GM23338 (cell line): ENCODE measurements around the gene NAALADL2. TPM values are rescaled to one million over a fixed set of nuclear protein-coding genes. Genes with fewer than 3 reads are reported as not detected.
"Not testable (repeated sequence)": the region's sequence is repeated elsewhere in the genome, so short reads cannot be mapped to it uniquely, and the experiment has no call there.

ENCODE experiments used
- ATAC-seq: fragments of 200-7000 bp; cut with Tn5 transposase; 3 replicates; pipeline ENCODE4 v1.9.1; 2020
- DNase-seq: peaks from one replicate; pipeline ENCODE4 v3.0.0-alpha.2; 2015; ENCODE audit warnings: low spot score
- H2AFZ ChIP-seq: fragments of 200-600 bp; sonication (generic); 2 replicates; pipeline ENCODE4 v1.8.0; 2016; ENCODE audit warnings: antibody characterized with exemption, mild to moderate bottlenecking, moderate library complexity
- H3F3A ChIP-seq: fragments of 200-600 bp; sonication (generic); replicated peaks from 2 replicates; pipeline ENCODE4 v1.8.0; 2017; ENCODE audit warnings: antibody characterized with exemption, mixed run types, low read depth
- H3K27ac ChIP-seq: fragments of 200-600 bp; sonication (generic); 2 replicates; pipeline ENCODE4 v1.6.1; 2016; ENCODE audit warnings: low read depth
- H3K27me3 ChIP-seq: fragments of 200-600 bp; sonication (generic); 2 replicates; pipeline ENCODE4 v1.8.0; 2016; ENCODE audit warnings: mild to moderate bottlenecking, mixed run types, moderate library complexity; ENCODE audit not compliant: insufficient read depth
- H3K36me3 ChIP-seq: fragments of 200-600 bp; sonication (generic); 2 replicates; pipeline ENCODE4 v1.8.0; 2016; ENCODE audit warnings: mild to moderate bottlenecking; ENCODE audit not compliant: insufficient read depth
- H3K4me1 ChIP-seq: fragments of 200-600 bp; sonication (generic); 2 replicates; pipeline ENCODE4 v1.8.0; 2016; ENCODE audit warnings: mild to moderate bottlenecking, moderate library complexity; ENCODE audit not compliant: insufficient read depth
- H3K4me2 ChIP-seq: fragments of 200-600 bp; sonication (generic); 2 replicates; pipeline ENCODE4 v1.7.1; 2017; ENCODE audit warnings: mixed run types
- H3K4me3 ChIP-seq: fragments of 200-600 bp; sonication (generic); 2 replicates; pipeline ENCODE4 v1.6.1; 2016; ENCODE audit warnings: mixed run types
- H3K79me2 ChIP-seq: fragments of 200-600 bp; sonication (generic); replicated peaks from 2 replicates; pipeline ENCODE4 v1.8.0; 2017; ENCODE audit warnings: mild to moderate bottlenecking; ENCODE audit not compliant: insufficient read depth
- H3K9me2 ChIP-seq: fragments of 200-600 bp; sonication (generic); 2 replicates; pipeline ENCODE4 v1.8.0; 2017; ENCODE audit not compliant: insufficient read depth
- H4K20me1 ChIP-seq: fragments of 200-600 bp; sonication (generic); replicated peaks from 2 replicates; pipeline ENCODE4 v1.8.0; 2017; ENCODE audit warnings: mild to moderate bottlenecking; ENCODE audit not compliant: insufficient read depth
- H3K27ac Mint-ChIP-seq: 2 replicates; pipeline ENCODE4 v1.8.0; 2020; ENCODE audit warnings: inconsistent platforms, mild to moderate bottlenecking, moderate library complexity, mixed read lengths
- H3K27me3 Mint-ChIP-seq: 3 replicates; pipeline ENCODE4 v1.8.0; 2022; ENCODE audit warnings: low read depth, mild to moderate bottlenecking, moderate library complexity, mixed read lengths, inconsistent platforms; ENCODE audit not compliant: insufficient read depth, poor library complexity
- H3K36me3 Mint-ChIP-seq: 3 replicates; pipeline ENCODE4 v1.8.0; 2021; ENCODE audit warnings: low read depth, mild to moderate bottlenecking, inconsistent platforms, moderate library complexity, mixed read lengths
- H3K4me1 Mint-ChIP-seq: 3 replicates; pipeline ENCODE4 v1.8.0; 2020; ENCODE audit warnings: mild to moderate bottlenecking, inconsistent platforms, mixed read lengths
- H3K4me3 Mint-ChIP-seq: 3 replicates; pipeline ENCODE4 v1.8.0; 2021; ENCODE audit warnings: moderate library complexity, mild to moderate bottlenecking, inconsistent platforms, mixed read lengths
- H3K9me3 Mint-ChIP-seq: 3 replicates; pipeline ENCODE4 v1.8.0; 2020; ENCODE audit warnings: moderate library complexity, mild to moderate bottlenecking, inconsistent platforms, mixed read lengths
- CREB1 ChIP-seq: fragments of 250-450 bp; sonication (Bioruptor Pico); IDR thresholded peaks from 2 replicates; pipeline ENCODE4 v1.5.0; 2020; ENCODE audit warnings: low read depth, mild to moderate bottlenecking, moderate library complexity
- STAT1 ChIP-seq: IDR thresholded peaks from one replicate; pipeline ENCODE4 v1.6.1; 2016; ENCODE audit warnings: antibody characterized with exemption; ENCODE audit not compliant: unreplicated experiment
- polyA plus RNA-seq: library from polyadenylated mRNA; unstranded; fragments of >200 nt; fragmentation: Nextera tagmentation; extraction: Ambion mirVana; gene quantifications from 2 replicates; pipeline ENCODE4 v1.2.1, GENCODE V29; 2016
- total RNA-seq: library from RNA; depleted of rRNA; stranded (reverse); fragments of >200 nt; shearing (Covaris generic); gene quantifications from 2 replicates; pipeline ENCODE4 v1.2.3, GENCODE V29; 2014
- TF ChIP-seq, protein P1 (sequence below): fragments of 250-450 bp; sonication (Bioruptor Pico); IDR thresholded peaks from 2 replicates; pipeline ENCODE4 v1.5.0; 2020; ENCODE audit warnings: mild to moderate bottlenecking, moderate library complexity
- TF ChIP-seq, protein P2 (sequence below), 2 experiments: fragments of 200-600 bp in 1 of 2; sonication (generic) in 1 of 2; conservative IDR thresholded peaks; 2 replicates each; pipeline versions ENCODE4 v1.5.1 to v1.6.1; 2016 to 2017; ENCODE audit warnings: antibody characterized with exemption in 2 of 2, low read depth in 2 of 2, mild to moderate bottlenecking in 2 of 2, moderate library complexity in 1 of 2
- TF ChIP-seq, protein P3 (sequence below): IDR thresholded peaks from 2 replicates; pipeline ENCODE4 v1.6.1; 2016; ENCODE audit warnings: antibody characterized with exemption

The NAALADL2 gene
- total and polyA plus RNA-seq, 2 experiments from 2014 or later, result 1.6 to 2.6 TPM

DNA sequence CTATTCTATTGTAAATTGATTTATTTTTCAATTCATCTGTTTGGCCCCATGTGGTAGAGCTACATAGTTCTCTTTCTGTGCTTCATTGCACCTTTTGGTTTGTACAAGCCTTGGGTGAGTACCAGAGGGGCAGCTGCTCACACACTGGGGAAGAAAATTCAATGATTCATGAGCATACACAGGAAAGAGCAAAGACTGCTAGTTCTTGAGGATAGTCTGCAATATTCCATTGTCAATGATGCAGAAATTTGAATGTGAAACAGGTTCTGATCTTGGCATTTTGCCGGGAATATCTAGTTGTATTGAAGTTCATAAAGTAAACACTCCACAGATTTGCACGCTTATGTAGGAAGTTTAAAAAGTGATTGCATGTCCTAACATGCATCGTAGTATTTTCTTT, 304.6 kb downstream of the NAALADL2 start (continued):
- TF ChIP-seq, protein P1, sequence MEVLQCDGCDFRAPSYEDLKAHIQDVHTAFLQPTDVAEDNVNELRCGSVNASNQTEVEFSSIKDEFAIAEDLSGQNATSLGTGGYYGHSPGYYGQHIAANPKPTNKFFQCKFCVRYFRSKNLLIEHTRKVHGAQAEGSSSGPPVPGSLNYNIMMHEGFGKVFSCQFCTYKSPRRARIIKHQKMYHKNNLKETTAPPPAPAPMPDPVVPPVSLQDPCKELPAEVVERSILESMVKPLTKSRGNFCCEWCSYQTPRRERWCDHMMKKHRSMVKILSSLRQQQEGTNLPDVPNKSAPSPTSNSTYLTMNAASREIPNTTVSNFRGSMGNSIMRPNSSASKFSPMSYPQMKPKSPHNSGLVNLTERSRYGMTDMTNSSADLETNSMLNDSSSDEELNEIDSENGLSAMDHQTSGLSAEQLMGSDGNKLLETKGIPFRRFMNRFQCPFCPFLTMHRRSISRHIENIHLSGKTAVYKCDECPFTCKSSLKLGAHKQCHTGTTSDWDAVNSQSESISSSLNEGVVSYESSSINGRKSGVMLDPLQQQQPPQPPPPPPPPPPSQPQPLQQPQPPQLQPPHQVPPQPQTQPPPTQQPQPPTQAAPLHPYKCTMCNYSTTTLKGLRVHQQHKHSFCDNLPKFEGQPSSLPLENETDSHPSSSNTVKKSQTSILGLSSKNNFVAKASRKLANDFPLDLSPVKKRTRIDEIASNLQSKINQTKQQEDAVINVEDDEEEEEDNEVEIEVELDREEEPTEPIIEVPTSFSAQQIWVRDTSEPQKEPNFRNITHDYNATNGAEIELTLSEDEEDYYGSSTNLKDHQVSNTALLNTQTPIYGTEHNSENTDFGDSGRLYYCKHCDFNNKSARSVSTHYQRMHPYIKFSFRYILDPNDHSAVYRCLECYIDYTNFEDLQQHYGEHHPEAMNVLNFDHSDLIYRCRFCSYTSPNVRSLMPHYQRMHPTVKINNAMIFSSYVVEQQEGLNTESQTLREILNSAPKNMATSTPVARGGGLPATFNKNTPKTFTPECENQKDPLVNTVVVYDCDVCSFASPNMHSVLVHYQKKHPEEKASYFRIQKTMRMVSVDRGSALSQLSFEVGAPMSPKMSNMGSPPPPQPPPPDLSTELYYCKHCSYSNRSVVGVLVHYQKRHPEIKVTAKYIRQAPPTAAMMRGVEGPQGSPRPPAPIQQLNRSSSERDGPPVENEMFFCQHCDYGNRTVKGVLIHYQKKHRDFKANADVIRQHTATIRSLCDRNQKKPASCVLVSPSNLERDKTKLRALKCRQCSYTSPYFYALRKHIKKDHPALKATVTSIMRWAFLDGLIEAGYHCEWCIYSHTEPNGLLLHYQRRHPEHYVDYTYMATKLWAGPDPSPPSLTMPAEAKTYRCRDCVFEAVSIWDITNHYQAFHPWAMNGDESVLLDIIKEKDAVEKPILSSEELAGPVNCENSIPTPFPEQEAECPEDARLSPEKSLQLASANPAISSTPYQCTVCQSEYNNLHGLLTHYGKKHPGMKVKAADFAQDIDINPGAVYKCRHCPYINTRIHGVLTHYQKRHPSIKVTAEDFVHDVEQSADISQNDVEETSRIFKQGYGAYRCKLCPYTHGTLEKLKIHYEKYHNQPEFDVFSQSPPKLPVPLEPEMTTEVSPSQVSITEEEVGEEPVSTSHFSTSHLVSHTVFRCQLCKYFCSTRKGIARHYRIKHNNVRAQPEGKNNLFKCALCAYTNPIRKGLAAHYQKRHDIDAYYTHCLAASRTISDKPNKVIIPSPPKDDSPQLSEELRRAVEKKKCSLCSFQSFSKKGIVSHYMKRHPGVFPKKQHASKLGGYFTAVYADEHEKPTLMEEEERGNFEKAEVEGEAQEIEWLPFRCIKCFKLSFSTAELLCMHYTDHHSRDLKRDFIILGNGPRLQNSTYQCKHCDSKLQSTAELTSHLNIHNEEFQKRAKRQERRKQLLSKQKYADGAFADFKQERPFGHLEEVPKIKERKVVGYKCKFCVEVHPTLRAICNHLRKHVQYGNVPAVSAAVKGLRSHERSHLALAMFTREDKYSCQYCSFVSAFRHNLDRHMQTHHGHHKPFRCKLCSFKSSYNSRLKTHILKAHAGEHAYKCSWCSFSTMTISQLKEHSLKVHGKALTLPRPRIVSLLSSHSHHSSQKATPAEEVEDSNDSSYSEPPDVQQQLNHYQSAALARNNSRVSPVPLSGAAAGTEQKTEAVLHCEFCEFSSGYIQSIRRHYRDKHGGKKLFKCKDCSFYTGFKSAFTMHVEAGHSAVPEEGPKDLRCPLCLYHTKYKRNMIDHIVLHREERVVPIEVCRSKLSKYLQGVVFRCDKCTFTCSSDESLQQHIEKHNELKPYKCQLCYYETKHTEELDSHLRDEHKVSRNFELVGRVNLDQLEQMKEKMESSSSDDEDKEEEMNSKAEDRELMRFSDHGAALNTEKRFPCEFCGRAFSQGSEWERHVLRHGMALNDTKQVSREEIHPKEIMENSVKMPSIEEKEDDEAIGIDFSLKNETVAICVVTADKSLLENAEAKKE (CRISPR knock-in tag), result no peak
- TF ChIP-seq, protein P2, sequence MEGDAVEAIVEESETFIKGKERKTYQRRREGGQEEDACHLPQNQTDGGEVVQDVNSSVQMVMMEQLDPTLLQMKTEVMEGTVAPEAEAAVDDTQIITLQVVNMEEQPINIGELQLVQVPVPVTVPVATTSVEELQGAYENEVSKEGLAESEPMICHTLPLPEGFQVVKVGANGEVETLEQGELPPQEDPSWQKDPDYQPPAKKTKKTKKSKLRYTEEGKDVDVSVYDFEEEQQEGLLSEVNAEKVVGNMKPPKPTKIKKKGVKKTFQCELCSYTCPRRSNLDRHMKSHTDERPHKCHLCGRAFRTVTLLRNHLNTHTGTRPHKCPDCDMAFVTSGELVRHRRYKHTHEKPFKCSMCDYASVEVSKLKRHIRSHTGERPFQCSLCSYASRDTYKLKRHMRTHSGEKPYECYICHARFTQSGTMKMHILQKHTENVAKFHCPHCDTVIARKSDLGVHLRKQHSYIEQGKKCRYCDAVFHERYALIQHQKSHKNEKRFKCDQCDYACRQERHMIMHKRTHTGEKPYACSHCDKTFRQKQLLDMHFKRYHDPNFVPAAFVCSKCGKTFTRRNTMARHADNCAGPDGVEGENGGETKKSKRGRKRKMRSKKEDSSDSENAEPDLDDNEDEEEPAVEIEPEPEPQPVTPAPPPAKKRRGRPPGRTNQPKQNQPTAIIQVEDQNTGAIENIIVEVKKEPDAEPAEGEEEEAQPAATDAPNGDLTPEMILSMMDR (conservative IDR thresholded peaks at IDR 0.05; ENCODE audit: low read depth in 2 of 2), result no peak
- TF ChIP-seq, protein P3, sequence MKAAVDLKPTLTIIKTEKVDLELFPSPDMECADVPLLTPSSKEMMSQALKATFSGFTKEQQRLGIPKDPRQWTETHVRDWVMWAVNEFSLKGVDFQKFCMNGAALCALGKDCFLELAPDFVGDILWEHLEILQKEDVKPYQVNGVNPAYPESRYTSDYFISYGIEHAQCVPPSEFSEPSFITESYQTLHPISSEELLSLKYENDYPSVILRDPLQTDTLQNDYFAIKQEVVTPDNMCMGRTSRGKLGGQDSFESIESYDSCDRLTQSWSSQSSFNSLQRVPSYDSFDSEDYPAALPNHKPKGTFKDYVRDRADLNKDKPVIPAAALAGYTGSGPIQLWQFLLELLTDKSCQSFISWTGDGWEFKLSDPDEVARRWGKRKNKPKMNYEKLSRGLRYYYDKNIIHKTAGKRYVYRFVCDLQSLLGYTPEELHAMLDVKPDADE, result no peak
- TF ChIP-seq CREB1 (CRISPR knock-in tag) (no peak), STAT1 (no peak)

DNA sequence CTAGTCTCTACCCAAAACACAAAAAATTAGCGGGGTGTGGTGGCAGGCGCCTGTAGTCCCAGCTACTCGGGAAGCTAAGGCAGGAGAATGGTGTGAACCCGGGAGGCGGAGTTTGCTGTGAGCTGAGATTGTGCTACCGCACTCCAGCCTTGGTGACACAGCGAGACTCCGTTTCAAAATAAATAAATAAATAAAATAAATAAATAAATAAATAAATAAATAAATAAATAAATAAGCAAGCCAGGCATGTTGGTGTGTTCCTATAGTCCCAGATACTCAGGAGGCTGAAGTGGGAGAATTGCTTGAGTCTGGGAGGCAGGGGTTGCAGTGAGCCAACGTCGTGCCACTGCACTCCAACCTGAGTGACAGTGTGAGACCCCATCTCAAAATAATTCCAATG, 314.0 kb downstream of the NAALADL2 start:
- not testable (repeated sequence) for DNase-seq, H3K27ac Mint-ChIP-seq, H3K27ac ChIP-seq, H4K20me1 ChIP-seq, H3F3A ChIP-seq, H3K27me3 Mint-ChIP-seq, ATAC-seq, H3K4me3 Mint-ChIP-seq, H3K36me3 ChIP-seq, H3K27me3 ChIP-seq, H3K4me1 Mint-ChIP-seq, H3K4me3 ChIP-seq, H3K9me3 Mint-ChIP-seq, H2AFZ ChIP-seq, H3K4me1 ChIP-seq, H3K9me2 ChIP-seq, H3K36me3 Mint-ChIP-seq, H3K79me2 ChIP-seq, H3K4me2 ChIP-seq
